Osteoblast (primary cell): Measurements from ENCODE around the gene LRRC3C. TPM values are rescaled to one million over a fixed set of nuclear protein-coding genes. Genes with fewer than 3 reads are reported as not detected.

Source experiments
- DNase-seq: peaks from one replicate; pipeline ENCODE4 v3.0.0; 2011; ENCODE audit warnings: low spot score, mixed read lengths; ENCODE audit not compliant: insufficient read length; ENCODE audit errors: missing footprints
- H2AFZ ChIP-seq: 2 replicates; pipeline ENCODE4 v1.6.0; 2011; ENCODE audit warnings: mild to moderate bottlenecking, low read length
- H3K27ac ChIP-seq: 2 replicates; pipeline ENCODE4 v1.5.1; 2011; ENCODE audit warnings: mild to moderate bottlenecking, low read depth, low read length, moderate library complexity
- H3K27me3 ChIP-seq: 2 replicates; pipeline ENCODE4 v1.6.0; 2012; ENCODE audit warnings: mild to moderate bottlenecking, control low read depth, inconsistent platforms, low read length, moderate library complexity; ENCODE audit not compliant: insufficient read depth
- H3K36me3 ChIP-seq: 2 replicates; pipeline ENCODE4 v1.5.1; 2011; ENCODE audit warnings: mild to moderate bottlenecking, low read length, control low read depth, moderate library complexity; ENCODE audit not compliant: insufficient read depth
- H3K4me1 ChIP-seq: 2 replicates; pipeline ENCODE4 v1.5.1; 2011; ENCODE audit warnings: mild to moderate bottlenecking, low read length, control low read depth, moderate library complexity; ENCODE audit not compliant: insufficient read depth
- H3K4me2 ChIP-seq: 2 replicates; pipeline ENCODE4 v1.6.0; 2011; ENCODE audit warnings: mild to moderate bottlenecking, low read length; ENCODE audit not compliant: insufficient read depth
- H3K4me3 ChIP-seq: fragments of 200-600 bp; sonication (generic); 3 replicates; pipeline ENCODE4 v1.5.1; 2012; ENCODE audit warnings: mild to moderate bottlenecking, low read length, inconsistent platforms; ENCODE audit not compliant: insufficient read depth
- H3K79me2 ChIP-seq: 2 replicates; pipeline ENCODE4 v1.6.0; 2012; ENCODE audit warnings: mild to moderate bottlenecking, low read length, control low read depth, inconsistent platforms; ENCODE audit not compliant: insufficient read depth
- H3K9me3 ChIP-seq: 2 replicates; pipeline ENCODE4 v1.5.1; 2011; ENCODE audit warnings: low read depth, low read length, control low read depth
- H4K20me1 ChIP-seq: 2 replicates; pipeline ENCODE4 v1.6.0; 2012; ENCODE audit warnings: mild to moderate bottlenecking, low read length, control low read depth; ENCODE audit not compliant: insufficient read depth
- CTCF ChIP-seq: IDR thresholded peaks from 2 replicates; pipeline ENCODE4 v1.5.1; 2011; ENCODE audit warnings: mild to moderate bottlenecking, low read depth, low read length, moderate library complexity; ENCODE audit errors: extremely low read depth
- total RNA-seq: library from RNA; depleted of rRNA; stranded (reverse); fragments of >200 nt; gene quantifications from 2 replicates; pipeline ENCODE4 v1.2.3, GENCODE V29; 2012

Gene LRRC3C
- total RNA-seq, 1 donor, result not detected

- peaks cover 50% of the 10 kb centered on the region for H4K20me1 ChIP-seq
- H3K27me3 ChIP-seq, result no peaks in the 10 kb centered on the region
- peaks cover 46% of the 10 kb centered on the region for H3K79me2 ChIP-seq
- no peak for TF ChIP-seq CTCF
- H2AFZ ChIP-seq, result no peak overlapping the region
- H3K36me3 ChIP-seq, result peaks cover 54% of the 10 kb centered on the region
- no peak overlapping the region for H3K27ac ChIP-seq
- no peaks in the 10 kb centered on the region for H3K9me3 ChIP-seq
- peaks cover 28% of the 10 kb centered on the region for H3K4me1 ChIP-seq
- H3K4me2 ChIP-seq, result no peak overlapping the region
- no peak for DNase-seq
- H3K4me3 ChIP-seq, result no peak overlapping the region
Observed at GRCh38 chr17:39921323-39921722, 6.2 kb upstream of the LRRC3C start.

GRCh38 chr17:39922006-39922405 is 5.5 kb upstream of the LRRC3C start:
- no peaks in the 10 kb centered on the region for H3K9me3 ChIP-seq
- H3K79me2 ChIP-seq, result peaks cover 52% of the 10 kb centered on the region
- H3K27me3 ChIP-seq, result no peaks in the 10 kb centered on the region
- peaks cover 51% of the 10 kb centered on the region for H3K36me3 ChIP-seq
- DNase-seq, result no peak
- H2AFZ ChIP-seq, result no peak overlapping the region
- peaks cover 55% of the 10 kb centered on the region for H4K20me1 ChIP-seq
- H3K4me2 ChIP-seq, result no peak overlapping the region
- TF ChIP-seq CTCF, result no peak
- no peak overlapping the region for H3K27ac ChIP-seq
- H3K4me3 ChIP-seq, result no peak overlapping the region
- H3K4me1 ChIP-seq, result peaks cover 31% of the 10 kb centered on the region

GRCh38 chr17:39923230-39923629 is 4.3 kb upstream of the LRRC3C start:
- no peaks in the 10 kb centered on the region for H3K9me3 ChIP-seq
- peak overlapping the region; percentile 97 for H3K27ac ChIP-seq
- H3K4me1 ChIP-seq, result peaks cover 38% of the 10 kb centered on the region
- peaks cover 49% of the 10 kb centered on the region for H3K36me3 ChIP-seq
- DNase-seq, result no peak
- H3K4me2 ChIP-seq, result no peak overlapping the region
- H3K79me2 ChIP-seq, result peaks cover 52% of the 10 kb centered on the region
- no peak overlapping the region for H2AFZ ChIP-seq
- no peak for TF ChIP-seq CTCF
- no peaks in the 10 kb centered on the region for H3K27me3 ChIP-seq
- no peak overlapping the region for H3K4me3 ChIP-seq
- H4K20me1 ChIP-seq, result peaks cover 55% of the 10 kb centered on the region

- H3K4me2 ChIP-seq, result peak overlapping the region; percentile 29
Observed at GRCh38 chr17:39923836-39924690, 3.5 kb upstream of the LRRC3C start.

More at GRCh38 chr17:39923836-39924690, 3.5 kb upstream of the LRRC3C start:
- TF ChIP-seq CTCF, result peak; percentile 30
- no peak overlapping the region for H2AFZ ChIP-seq
- H3K4me1 ChIP-seq, result peaks cover 46% of the 10 kb centered on the region
- peak overlapping the region; percentile 97 for H3K27ac ChIP-seq
- H3K36me3 ChIP-seq, result peaks cover 47% of the 10 kb centered on the region
- no peak overlapping the region for H3K4me3 ChIP-seq
- peak; percentile 90 for DNase-seq
- H3K9me3 ChIP-seq, result no peaks in the 10 kb centered on the region
- H3K27me3 ChIP-seq, result no peaks in the 10 kb centered on the region
- H4K20me1 ChIP-seq, result peaks cover 55% of the 10 kb centered on the region
- H3K79me2 ChIP-seq, result peaks cover 52% of the 10 kb centered on the region
